ENCODE measurements around the gene GLTP.

GRCh38 chr12:109836916-109837315 is 43.4 kb downstream of the GLTP start:
- TF ChIP-seq CTCF (IDR thresholded peaks at IDR 0.05) (no peak), POLR2A (IDR thresholded peaks at IDR 0.05) (no peak)
